Large intestine (tissue), 3 donors: ENCODE results near the gene SIAH1. TPM values are rescaled to one million over a fixed set of nuclear protein-coding genes. Genes with fewer than 3 reads are reported as not detected.
"Not testable (repeated sequence)": the region's sequence is repeated elsewhere in the genome, so short reads cannot be mapped to it uniquely, and the experiment has no call there.

ENCODE experiments used
- DNase-seq, 2 donors: peaks; one replicate each; pipeline versions ENCODE4 v3.0.0 to v3.0.0-alpha.2; 2013
- H3K27ac ChIP-seq: one replicate; pipeline ENCODE4 v1.5.1; 2013; ENCODE audit warnings: low read length
- H3K27me3 ChIP-seq: 2 replicates; pipeline ENCODE4 v1.6.1; 2013; ENCODE audit warnings: low read length; ENCODE audit not compliant: control insufficient read depth, insufficient read depth
- H3K36me3 ChIP-seq: 2 replicates; pipeline ENCODE4 v1.6.1; 2013; ENCODE audit warnings: low read length; ENCODE audit not compliant: control insufficient read depth, insufficient read depth
- H3K4me1 ChIP-seq: one replicate; pipeline ENCODE4 v1.6.1; 2013; ENCODE audit warnings: low read length; ENCODE audit not compliant: control insufficient read depth, insufficient read depth
- H3K4me3 ChIP-seq: one replicate; pipeline ENCODE4 v1.5.1; 2013; ENCODE audit warnings: low read length
- H3K9me3 ChIP-seq: one replicate; pipeline ENCODE4 v1.6.1; 2013; ENCODE audit warnings: mild to moderate bottlenecking, low read depth, low read length, moderate library complexity; ENCODE audit not compliant: control insufficient read depth
- WGBS: methylation state at CpG from one replicate; pipeline ENCODE4 v1.1.5; 2013; ENCODE audit warnings: low lambda C conversion rate; ENCODE audit not compliant: insufficient coverage; 5-methylcytosine and 5-hydroxymethylcytosine counted together
- polyA plus RNA-seq: library from polyadenylated mRNA; unstranded; fragments of 120-200 nt; gene quantifications from one replicate; pipeline ENCODE4 v1.2.1, GENCODE V29; 2013

The SIAH1 gene
- polyA plus RNA-seq, 1 donor, result 39.6 TPM

- no peak for DNase-seq
- Histone ChIP-seq H3K27me3 (no peaks in the 10 kb centered on the region), H3K4me1 (no peaks in the 10 kb centered on the region), H3K4me3 (no peak overlapping the region), H3K27ac (no peak overlapping the region), H3K36me3 (peaks cover 26% of the 10 kb centered on the region), H3K9me3 (peaks cover under 1% of the 10 kb centered on the region)
- no CpG with 5 or more reads among the region's 1 CpG for WGBS
These were observed 68.2 kb downstream of the SIAH1 start for GRCh38 chr16:48317026-48317425.

- peaks cover 30% of the 10 kb centered on the region for H3K36me3 ChIP-seq
These were observed 71.3 kb downstream of the SIAH1 start for GRCh38 chr16:48313905-48314304.

GRCh38 chr16:48310908-48311641, 74.1 kb downstream of the SIAH1 start:
- 92% methylated on average over 4 of the region's 4 CpGs for WGBS
- H3K4me3 ChIP-seq, result no peak overlapping the region
- no peak for DNase-seq
- peaks cover 37% of the 10 kb centered on the region for H3K36me3 ChIP-seq
- H3K4me1 ChIP-seq, result no peaks in the 10 kb centered on the region
- H3K9me3 ChIP-seq, result peaks cover 18% of the 10 kb centered on the region
- no peaks in the 10 kb centered on the region for H3K27me3 ChIP-seq
- no peak overlapping the region for H3K27ac ChIP-seq

More at GRCh38 chr16:48313905-48314304, 71.3 kb downstream of the SIAH1 start:
- not testable (repeated sequence) for H3K4me1 ChIP-seq, H3K27ac ChIP-seq, H3K27me3 ChIP-seq, DNase-seq, H3K4me3 ChIP-seq
- peaks cover 18% of the 10 kb centered on the region for H3K9me3 ChIP-seq
- WGBS, result 92% methylated on average over 2 of the region's 3 CpGs

Other genes with a start within 250 kb of the SIAH1 start
- not detected for gene ABCC12, start 229.4 kb downstream of the SIAH1 start, polyA plus RNA-seq
- 49.4 TPM for gene LONP2, start 141.1 kb downstream of the SIAH1 start, polyA plus RNA-seq
- 0.21 TPM for gene ABCC11, start 137.9 kb downstream of the SIAH1 start, polyA plus RNA-seq
- 27.3 TPM for gene N4BP1, start 224.8 kb upstream of the SIAH1 start, polyA plus RNA-seq